K562 (cell line): ENCODE results near the gene PPP1R14C. TPM values are rescaled to one million over a fixed set of nuclear protein-coding genes. Genes with fewer than 3 reads are reported as not detected.

Experiments used
- ATAC-seq: fragments of 200-7000 bp; cut with Tn5 transposase; 3 replicates; pipeline ENCODE4 v1.9.1; 2020; ENCODE audit warnings: moderate library complexity
- BruUV-seq: library from RNA; stranded (reverse); fragments of 400-500 nt; replicated peaks from 2 replicates; lab custom pipeline; 2021; lab: Mats Ljungman, UMichigan
- CTCF ChIA-PET: fragments of 300-600 bp; formaldehyde crosslinking; extraction: SDS; loops from one replicate; lab custom pipeline; 2021; ENCODE audit warnings: low intra/inter-chr PET ratio; lab: Yijun Ruan, JAX
- POLR2A ChIA-PET: fragments of 300-600, 350-650 bp; sonication (Branson Sonifier 250); formaldehyde crosslinking; extraction: SDS; loops from one replicate; lab custom pipeline; 2021; ENCODE audit warnings: antibody characterized with exemption, inconsistent platforms; lab: Yijun Ruan, JAX
- DNase-seq, 4 experiments: peaks; one replicate each; pipeline versions ENCODE4 v3.0.0 to v3.0.0-alpha.2; 2011 to 2018; ENCODE audit warnings: low spot score in 3 of 4, mixed read lengths in 3 of 4; ENCODE audit errors: extremely low read depth in 1 of 4
- FAIRE-seq: peaks from 2 replicates; lab custom pipeline; 2011; peaks lifted over from hg19 to GRCh38; lab: Jason Lieb, UNC
- H2AFZ ChIP-seq: 2 replicates; pipeline ENCODE4 v1.6.0; 2011; ENCODE audit warnings: low read depth, low read length, control low read depth, inconsistent platforms
- H3K27ac ChIP-seq: fragments of 200-600 bp; 3 replicates; pipeline ENCODE4 v1.8.0; 2011; ENCODE audit warnings: low read depth, mild to moderate bottlenecking, control low read depth, inconsistent platforms, low read length, moderate library complexity, mixed read lengths; ENCODE audit errors: extremely low read depth
- H3K27me3 ChIP-seq, 2 experiments: fragments of 300-600 bp in 1 of 2; 2 replicates in 1 of 2; 3 replicates in 1 of 2; pipeline versions ENCODE4 v1.6.0 to v1.8.0; 2011; ENCODE audit warnings: inconsistent platforms in 2 of 2, low read length in 2 of 2, mild to moderate bottlenecking in 1 of 2, mixed read lengths in 1 of 2, moderate library complexity in 1 of 2; ENCODE audit not compliant: control insufficient read depth in 2 of 2, insufficient read depth in 2 of 2
- H3K36me3 ChIP-seq: fragments of 300-600 bp; 3 replicates; pipeline ENCODE4 v1.8.0; 2011; ENCODE audit warnings: mild to moderate bottlenecking, low read length, inconsistent platforms; ENCODE audit not compliant: control insufficient read depth, insufficient read depth
- H3K4me1 ChIP-seq, 2 experiments: fragments of 200-600 bp in 1 of 2; replicated peaks in 1 of 2; 2 replicates in 1 of 2; 3 replicates in 1 of 2; pipeline versions ENCODE4 v1.5.1 to v1.8.0; 2011; ENCODE audit warnings: inconsistent platforms in 2 of 2, low read length in 2 of 2, mild to moderate bottlenecking in 1 of 2, mixed read lengths in 1 of 2, moderate library complexity in 1 of 2; ENCODE audit not compliant: control insufficient read depth in 2 of 2, insufficient read depth in 2 of 2
- H3K4me2 ChIP-seq: 2 replicates; pipeline ENCODE4 v1.6.1; 2011; ENCODE audit warnings: low read length, control low read depth, inconsistent platforms, mixed read lengths; ENCODE audit not compliant: insufficient read depth
- H3K4me3 ChIP-seq: fragments of 200-600 bp; sonication (generic), shearing (Covaris generic); 2 replicates; pipeline ENCODE4 v1.5.1; 2016; ENCODE audit warnings: control low read depth, inconsistent platforms
- H3K79me2 ChIP-seq: fragments of 200-600 bp; 3 replicates; pipeline ENCODE4 v1.8.0; 2011; ENCODE audit warnings: low read length, inconsistent platforms; ENCODE audit not compliant: control insufficient read depth, insufficient read depth
- H3K9ac ChIP-seq, 2 experiments: 2 replicates each; pipeline versions ENCODE4 v1.6.0 to v1.6.1; 2011; ENCODE audit warnings: low read depth in 2 of 2, low read length in 2 of 2, control low read depth in 1 of 2, inconsistent platforms in 1 of 2, mild to moderate bottlenecking in 1 of 2, mixed read lengths in 1 of 2; ENCODE audit not compliant: insufficient read depth in 1 of 2
- H3K9me1 ChIP-seq: one replicate; pipeline ENCODE4 v1.6.0; 2011; ENCODE audit warnings: inconsistent platforms, mild to moderate bottlenecking, low read length, moderate library complexity; ENCODE audit not compliant: control insufficient read depth, insufficient read depth
- H3K9me3 ChIP-seq: replicated peaks from 2 replicates; pipeline ENCODE4 v1.5.1; 2011; ENCODE audit warnings: low read depth, low read length, inconsistent platforms; ENCODE audit not compliant: control insufficient read depth, insufficient read depth
- H4K20me1 ChIP-seq: replicated peaks from 2 replicates; pipeline ENCODE4 v1.6.1; 2011; ENCODE audit warnings: low read length, inconsistent platforms, mixed read lengths; ENCODE audit not compliant: control insufficient read depth, insufficient read depth
- ADNP ChIP-seq: fragments of 200-800 bp; sonication (Bioruptor generic); IDR thresholded peaks from 2 replicates; pipeline ENCODE4 v1.6.1; 2016; ENCODE audit warnings: missing genetic modification characterization, missing compliant biosample characterization
- CBX2 ChIP-seq: fragments of 200-600 bp; sonication (generic); IDR thresholded peaks from one replicate; pipeline ENCODE4 v1.6.1; 2012; ENCODE audit warnings: mild to moderate bottlenecking, low read length, inconsistent platforms; ENCODE audit not compliant: insufficient read depth, poor library complexity, severe bottlenecking
- CHCHD3 ChIP-seq: fragments of 250-450 bp; sonication (Bioruptor Pico); IDR thresholded peaks from 2 replicates; pipeline ENCODE4 v2.1.2; 2022; ENCODE audit warnings: mild to moderate bottlenecking
- MGA ChIP-seq: fragments of 450-650 bp; IDR thresholded peaks from 2 replicates; pipeline ENCODE4 v1.6.1; 2016; ENCODE audit warnings: mild to moderate bottlenecking, moderate library complexity
- NBN ChIP-seq: fragments of 450-650 bp; IDR thresholded peaks from 2 replicates; pipeline ENCODE4 v1.6.1; 2016; ENCODE audit warnings: low read depth, mild to moderate bottlenecking
- RBBP5 ChIP-seq: fragments of 200-600 bp; sonication (generic); IDR thresholded peaks from 2 replicates; pipeline ENCODE4 v1.6.1; 2012; ENCODE audit warnings: borderline replicate concordance, mild to moderate bottlenecking, low read length, control low read depth, inconsistent platforms; ENCODE audit not compliant: insufficient read depth, poor library complexity, severe bottlenecking
- STAT5A ChIP-seq: IDR thresholded peaks from 2 replicates; pipeline ENCODE4 v1.6.1; 2012; ENCODE audit warnings: low read length, inconsistent platforms, borderline replicate concordance
- USF1 ChIP-seq: sonication (generic); formaldehyde crosslinking; IDR thresholded peaks from 2 replicates; pipeline ENCODE4 v1.9.0; 2022; ENCODE audit warnings: mild to moderate bottlenecking, missing genetic modification reagents
- ZKSCAN1 ChIP-seq: fragments of 150-350 bp; IDR thresholded peaks from 2 replicates; pipeline ENCODE4 v1.6.1; 2016; ENCODE audit warnings: low read depth, low read length
- ZNF143 ChIP-seq: sonication (generic); formaldehyde crosslinking; IDR thresholded peaks from 2 replicates; pipeline ENCODE4 v1.9.0; 2022; ENCODE audit warnings: mild to moderate bottlenecking, missing genetic modification reagents
- ZNF316 ChIP-seq: fragments of 450-650 bp; IDR thresholded peaks from 2 replicates; pipeline ENCODE4 v1.6.1; 2016
- ZNF41 ChIP-seq: fragments of 250-450 bp; sonication (Bioruptor Pico); conservative IDR thresholded peaks from 2 replicates; pipeline ENCODE4 v1.4.0; 2020; ENCODE audit warnings: mild to moderate bottlenecking
- WGBS: fragments of 100-300 bp; shearing (Covaris generic); methylation state at CpG from one replicate; pipeline ENCODE4 v1.1.6; 2016; ENCODE audit warnings: low coverage, mixed read lengths; ENCODE audit not compliant: insufficient coverage; ENCODE audit errors: missing lambda C conversion rate; 5-methylcytosine and 5-hydroxymethylcytosine counted together
- in situ Hi-C: fragments of 300-500 bp; cut with MboI; formaldehyde crosslinking; loops from 4 replicates; pipeline ENCODE4 v1.15.0; 2018; ENCODE audit warnings: inconsistent platforms, mixed read lengths
- intact Hi-C: fragments of 100-400 bp; cut with micrococcal nuclease; formaldehyde crosslinking; loops from 2 replicates; pipeline ENCODE4 v1.14.2; 2022
- polyA plus RNA-seq, 8 experiments: library from polyadenylated mRNA; depleted of rRNA in 4 of 8; stranded (reverse) in 5 of 8; unstranded in 3 of 8; fragments of >200 nt; fragmentation: Nextera tagmentation in 2 of 8; fragmentation: Illumina TruSeq in 1 of 8; extraction: Ambion mirVana in 2 of 8; extraction: Trizol in 1 of 8; gene quantifications; 2 replicates each; pipeline versions ENCODE4 v1.2.1 to v1.2.3, GENCODE V29; 2011 to 2014; ENCODE audit warnings: inconsistent platforms in 1 of 8, missing spikeins in 1 of 8
- total RNA-seq, 7 experiments: library from RNA; depleted of rRNA in 6 of 7; stranded (reverse); fragments of >200 nt in 6 of 7; fragmentation: Illumina TruSeq in 2 of 7; extraction: Trizol in 2 of 7; gene quantifications; 2 replicates each; pipeline versions ENCODE4 v1.2.1 to v1.2.3, GENCODE V29; 2011 to 2021; ENCODE audit warnings: low replicate concordance in 1 of 7

The PPP1R14C gene
- total and polyA plus RNA-seq, 9 of the 15 experiments (the other 6 are each of a cell fraction or from before 2014, with no cell fraction given): 4.5 to 16.6 (median 11.9) TPM

- Histone ChIP-seq H2AFZ (no peak overlapping the region), H3K9me3 (no peaks in the 10 kb centered on the region), H3K4me2 (no peak overlapping the region), H3K27me3 (no peaks in the 10 kb centered on the region), H3K4me3 (no peak overlapping the region), H4K20me1 (no peaks in the 10 kb centered on the region), H3K9me1 (no peaks in the 10 kb centered on the region), H3K9ac (no peak overlapping the region), H3K27ac (no peak overlapping the region), H3K36me3 (no peaks in the 10 kb centered on the region), H3K4me1 (peaks cover 13 to 14% of the 10 kb centered on the region in 2 experiments; a peak in 4 of 5 replicates), H3K79me2 (no peaks in the 10 kb centered on the region)
- no TSS peak for BruUV-seq
- CTCF ChIA-PET: no interaction called here
- POLR2A ChIA-PET: interaction anchor here (0.6 to 1.1 kb wide), 4 partner anchors 10 to 694 kb away, joined by 3 to 4 read pairs (median 3); no protein-coding TSS in a partner anchor
- no peak for FAIRE-seq
- ATAC-seq: no peak
- no peak for DNase-seq
- intact Hi-C loops (no loop called here), in situ Hi-C loops (no loop called here)
- WGBS: 65% methylated on average over 2 of the region's 2 CpGs
- TF ChIP-seq CHCHD3 (CRISPR knock-in tag) (no peak), ZNF316 (peak; percentile 69), USF1 (no peak), STAT5A (no peak), MGA (no peak), ZNF41 (CRISPR knock-in tag) (no peak), ZNF143 (CRISPR knock-in tag) (no peak), CBX2 (no peak), ADNP (tag) (no peak), RBBP5 (no peak), ZKSCAN1 (no peak), NBN (no peak)
Measured at GRCh38 chr6:150260931-150261330, 118.1 kb downstream of the PPP1R14C start.
